ENCODE data around the gene AGAP2.

AGAP2 gene

GRCh38 chr12:57772429-57773322, 34.1 kb upstream of the AGAP2 start, which contains the start of gene EEF1AKMT3:
Gene EEF1AKMT3 (plus strand): TSS chr12:57772614. CDS start chr12:57772725, 111 bp downstream.
- TF ChIP-seq ZNF274 (IDR thresholded peaks at IDR 0.05; ENCODE audit: low read depth, low read length): no peak
- H3K4me3 ChIP-seq (ENCODE audit: low read length): peak within 1 kb of the TSS; percentile 66

GRCh38 chr12:57771873-57772428, 33.4 kb upstream of the AGAP2 start, which contains the start of gene METTL1:
Gene METTL1 (minus strand): TSS chr12:57772105. CDS start chr12:57772083, 22 bp downstream.
- TF ChIP-seq ZNF274 (IDR thresholded peaks at IDR 0.05; ENCODE audit: low read depth, low read length): no peak
- peak within 1 kb of the TSS; percentile 66 for H3K4me3 ChIP-seq (ENCODE audit: low read length)

GRCh38 chr12:57771236-57771872, 32.8 kb upstream of the AGAP2 start:
- TF ChIP-seq ZNF274 (IDR thresholded peaks at IDR 0.05; ENCODE audit: low read depth, low read length): no peak
- peak overlapping the region; percentile 66 for H3K4me3 ChIP-seq (ENCODE audit: low read length)

GRCh38 chr12:57770734-57771133, 32.2 kb upstream of the AGAP2 start:
- no peak overlapping the region; the same call in 1 of the 2 replicates for H3K4me3 ChIP-seq (ENCODE audit: low read length)
- no peak for TF ChIP-seq ZNF274 (IDR thresholded peaks at IDR 0.05; ENCODE audit: low read depth, low read length)

- no peak for TF ChIP-seq ZNF274 (IDR thresholded peaks at IDR 0.05; ENCODE audit: low read depth, low read length)
- no peak overlapping the region for H3K4me3 ChIP-seq (ENCODE audit: low read length)
These were observed 31.1 kb upstream of the AGAP2 start for GRCh38 chr12:57769594-57769993.

GRCh38 chr12:57767876-57768275, 29.3 kb upstream of the AGAP2 start:
- no peak for TF ChIP-seq ZNF274 (IDR thresholded peaks at IDR 0.05; ENCODE audit: low read depth, low read length)
- no peak overlapping the region for H3K4me3 ChIP-seq (ENCODE audit: low read length)

GRCh38 chr12:57767305-57767698, 28.8 kb upstream of the AGAP2 start:
- TF ChIP-seq ZNF274 (IDR thresholded peaks at IDR 0.05; ENCODE audit: low read depth, low read length): no peak
- no peak overlapping the region for H3K4me3 ChIP-seq (ENCODE audit: low read length)

- TF ChIP-seq ZNF274 (IDR thresholded peaks at IDR 0.05; ENCODE audit: low read depth, low read length): no peak
- no peak within 1 kb of the TSS; the same call in 1 of the 2 replicates for H3K4me3 ChIP-seq (ENCODE audit: low read length)
These were observed 28.1 kb upstream of the AGAP2 start, which contains the start of gene CYP27B1 for GRCh38 chr12:57766464-57767304. Gene CYP27B1 (minus strand): TSS chr12:57767078. CDS start chr12:57767041, 37 bp downstream.

GRCh38 chr12:57765698-57766463, 27.3 kb upstream of the AGAP2 start:
- TF ChIP-seq ZNF274 (IDR thresholded peaks at IDR 0.05; ENCODE audit: low read depth, low read length): no peak
- H3K4me3 ChIP-seq (ENCODE audit: low read length): no peak overlapping the region; the same call in 1 of the 2 replicates

GRCh38 chr12:57765003-57765697, 26.6 kb upstream of the AGAP2 start:
- peak overlapping the region; percentile 9; the same call in 1 of the 2 replicates for H3K4me3 ChIP-seq (ENCODE audit: low read length)
- TF ChIP-seq ZNF274 (IDR thresholded peaks at IDR 0.05; ENCODE audit: low read depth, low read length): no peak

- peak overlapping the region; percentile 9; the same call in 1 of the 2 replicates for H3K4me3 ChIP-seq (ENCODE audit: low read length)
- TF ChIP-seq ZNF274 (IDR thresholded peaks at IDR 0.05; ENCODE audit: low read depth, low read length): no peak
These were observed 26.1 kb upstream of the AGAP2 start for GRCh38 chr12:57764662-57765002.

GRCh38 chr12:57763881-57764661, 25.5 kb upstream of the AGAP2 start:
- no peak for TF ChIP-seq ZNF274 (IDR thresholded peaks at IDR 0.05; ENCODE audit: low read depth, low read length)
- H3K4me3 ChIP-seq (ENCODE audit: low read length): no peak overlapping the region

All from GM08714 (cell line).